KMS-11 (cell line): ENCODE measurements around the gene KLHL29.

ENCODE experiments used
- H2AFZ ChIP-seq: fragments of 200-600 bp; sonication (generic); 2 replicates; pipeline ENCODE4 v1.6.1; 2016; ENCODE audit warnings: antibody characterized with exemption, mixed run types, low read depth
- H3K27ac ChIP-seq: fragments of 200-600 bp; sonication (generic); 2 replicates; pipeline ENCODE4 v1.6.1; 2016; ENCODE audit warnings: mild to moderate bottlenecking, mixed run types
- H3K27me3 ChIP-seq: fragments of 200-600 bp; sonication (generic); 2 replicates; pipeline ENCODE4 v1.6.1; 2017; ENCODE audit warnings: mild to moderate bottlenecking, low read depth, mixed run types, moderate library complexity; ENCODE audit not compliant: insufficient read depth
- H3K36me3 ChIP-seq: fragments of 200-600 bp; sonication (generic); 2 replicates; pipeline ENCODE4 v1.6.1; 2017; ENCODE audit warnings: mild to moderate bottlenecking, mixed run types; ENCODE audit not compliant: insufficient read depth
- H3K4me1 ChIP-seq: fragments of 200-600 bp; sonication (generic); 2 replicates; pipeline ENCODE4 v1.6.1; 2016; ENCODE audit warnings: mild to moderate bottlenecking, low read depth, mixed run types; ENCODE audit not compliant: poor library complexity, severe bottlenecking
- H3K4me2 ChIP-seq: fragments of 200-600 bp; sonication (generic); 2 replicates; pipeline ENCODE4 v1.7.0; 2016; ENCODE audit warnings: mild to moderate bottlenecking, mixed run types
- H3K4me3 ChIP-seq: fragments of 200-600 bp; sonication (generic); IDR thresholded peaks from 2 replicates; pipeline ENCODE4 v1.6.1; 2017; ENCODE audit warnings: low read depth, low read length, mixed read lengths; ENCODE audit not compliant: insufficient read depth
- H3K79me2 ChIP-seq: fragments of 200-600 bp; sonication (generic); 2 replicates; pipeline ENCODE4 v1.6.1; 2016; ENCODE audit warnings: low read depth, mixed run types; ENCODE audit not compliant: insufficient read depth
- H3K9ac ChIP-seq: fragments of 200-600 bp; sonication (generic); 2 replicates; pipeline ENCODE4 v1.6.1; 2016; ENCODE audit warnings: mild to moderate bottlenecking, mixed run types
- H4K20me1 ChIP-seq: fragments of 200-600 bp; sonication (generic); 2 replicates; pipeline ENCODE4 v1.6.1; 2016; ENCODE audit warnings: mild to moderate bottlenecking, mixed run types; ENCODE audit not compliant: insufficient read depth
- CTCF ChIP-seq: fragments of 200-600 bp; sonication (generic); conservative IDR thresholded peaks from 2 replicates; pipeline ENCODE4 v1.6.1; 2017; ENCODE audit warnings: low read depth, mild to moderate bottlenecking, antibody characterized with exemption, low read length, moderate library complexity, mixed read lengths

The KLHL29 gene

GRCh38 chr2:23356711-23357110 lies 28.3 kb upstream of the KLHL29 start:
- Histone ChIP-seq H3K4me3 (no peak overlapping the region), H3K27ac (no peak overlapping the region), H3K4me2 (no peak overlapping the region), H3K27me3 (no peaks in the 10 kb centered on the region), H3K79me2 (no peaks in the 10 kb centered on the region), H4K20me1 (no peaks in the 10 kb centered on the region), H3K36me3 (no peaks in the 10 kb centered on the region), H3K9ac (no peak overlapping the region), H2AFZ (no peak overlapping the region), H3K4me1 (no peaks in the 10 kb centered on the region)
- TF ChIP-seq CTCF: no peak

GRCh38 chr2:23359631-23360567 lies 25.1 kb upstream of the KLHL29 start:
- H3K4me3 ChIP-seq: no peak overlapping the region
- H3K4me1 ChIP-seq: no peaks in the 10 kb centered on the region
- H3K27me3 ChIP-seq: no peaks in the 10 kb centered on the region
- no peaks in the 10 kb centered on the region for H3K36me3 ChIP-seq
- H3K4me2 ChIP-seq: no peak overlapping the region
- H4K20me1 ChIP-seq: no peaks in the 10 kb centered on the region
- H3K9ac ChIP-seq: no peak overlapping the region
- TF ChIP-seq CTCF: no peak
- no peak overlapping the region for H2AFZ ChIP-seq
- no peak overlapping the region for H3K27ac ChIP-seq
- H3K79me2 ChIP-seq: no peaks in the 10 kb centered on the region

GRCh38 chr2:23360571-23361125 lies 24.3 kb upstream of the KLHL29 start:
- Histone ChIP-seq H3K4me2 (no peak overlapping the region), H3K27ac (no peak overlapping the region), H2AFZ (no peak overlapping the region), H4K20me1 (no peaks in the 10 kb centered on the region), H3K36me3 (no peaks in the 10 kb centered on the region), H3K4me1 (no peaks in the 10 kb centered on the region), H3K9ac (no peak overlapping the region), H3K4me3 (no peak overlapping the region), H3K79me2 (no peaks in the 10 kb centered on the region), H3K27me3 (no peaks in the 10 kb centered on the region)
- TF ChIP-seq CTCF: no peak

GRCh38 chr2:23361152-23361551 lies 23.8 kb upstream of the KLHL29 start:
- Histone ChIP-seq H3K79me2 (no peaks in the 10 kb centered on the region), H3K4me2 (no peak overlapping the region), H3K4me1 (no peaks in the 10 kb centered on the region), H3K27me3 (no peaks in the 10 kb centered on the region), H2AFZ (no peak overlapping the region), H3K4me3 (no peak overlapping the region), H4K20me1 (no peaks in the 10 kb centered on the region), H3K27ac (no peak overlapping the region), H3K9ac (no peak overlapping the region), H3K36me3 (no peaks in the 10 kb centered on the region)
- TF ChIP-seq CTCF: no peak
